Ascending aorta (tissue), 2 donors: Measurements from ENCODE around the gene HPS5. TPM values are rescaled to one million over a fixed set of nuclear protein-coding genes. Genes with fewer than 3 reads are reported as not detected.

Experiments used
- DNase-seq, 2 donors: peaks; one replicate each; pipeline ENCODE4 v3.0.0-alpha.2; 2019; ENCODE audit warnings: low spot score in 2 of 2
- H3K27ac ChIP-seq, 2 donors: fragments of 200-600 bp; sonication (generic); one replicate each; pipeline ENCODE4 v1.5.1; 2016 to 2017; ENCODE audit warnings: mild to moderate bottlenecking in 1 of 2
- H3K27me3 ChIP-seq: fragments of 200-600 bp; sonication (generic); one replicate; pipeline ENCODE4 v1.5.1; 2017
- H3K36me3 ChIP-seq, 2 donors: fragments of 200-600 bp; sonication (generic); one replicate each; pipeline ENCODE4 v1.5.1; 2016
- H3K4me1 ChIP-seq, 2 donors: fragments of 200-600 bp; sonication (generic); one replicate each; pipeline ENCODE4 v1.5.1; 2016 to 2017; ENCODE audit warnings: mild to moderate bottlenecking in 1 of 2
- H3K4me3 ChIP-seq, 2 donors: fragments of 200-600 bp; sonication (generic); one replicate each; pipeline ENCODE4 v1.5.1; 2016 to 2017; ENCODE audit warnings: mild to moderate bottlenecking in 1 of 2
- H3K9me3 ChIP-seq, 2 donors: fragments of 200-600 bp; sonication (generic); one replicate each; pipeline ENCODE4 v1.5.1; 2016
- CTCF ChIP-seq, 3 experiments: fragments of 200-600 bp in 2 of 3; fragments of 450-650 bp in 1 of 3; sonication (generic) in 2 of 3; IDR thresholded peaks; one replicate each; pipeline ENCODE4 v1.5.1; 2016 to 2019; ENCODE audit warnings: antibody characterized with exemption in 3 of 3, mild to moderate bottlenecking in 1 of 3, moderate library complexity in 1 of 3
- intact Hi-C: fragments of 100-400 bp; cut with DNase I; formaldehyde crosslinking; loops from one replicate; pipeline ENCODE4 v1.15.1; 2023
- total RNA-seq: library from RNA; depleted of rRNA; stranded (reverse); fragments of >200 nt; gene quantifications from one replicate; pipeline ENCODE4 v1.1.0, GENCODE V29; 2016

The HPS5 gene
- total RNA-seq, 1 donor from 2014 or later: 31.7 TPM

- peaks cover 14 to 43% of the 10 kb centered on the region in 2 donors for H3K4me1 ChIP-seq
Measured at GRCh38 chr11:18317551-18317950, 4.4 kb downstream of the HPS5 start.

GRCh38 chr11:18315893-18316292 is 6.0 kb downstream of the HPS5 start:
- Histone ChIP-seq H3K9me3 (no peaks in the 10 kb centered on the region), H3K4me1 (peaks cover 16 to 50% of the 10 kb centered on the region in 2 donors), H3K4me3 (no peak overlapping the region), H3K27ac (peak overlapping the region; percentile 86 to 90), H3K36me3 (peaks cover 0 to 4% of the 10 kb centered on the region in 2 donors), H3K27me3 (no peaks in the 10 kb centered on the region)
- TF ChIP-seq CTCF (IDR thresholded peaks at IDR 0.05): no peak
- intact Hi-C loops: loop anchor here (10.0 kb wide), 1 partner anchor 331 kb away; no protein-coding TSS in a partner anchor
- no peak for DNase-seq

More at GRCh38 chr11:18317551-18317950, 4.4 kb downstream of the HPS5 start:
- no peak overlapping the region for H3K27ac ChIP-seq
- H3K27me3 ChIP-seq: no peaks in the 10 kb centered on the region
- intact Hi-C loops: loop anchor here (10.0 kb wide), 1 partner anchor 333 kb away; no protein-coding TSS in a partner anchor
- TF ChIP-seq CTCF (IDR thresholded peaks at IDR 0.05): no peak
- peaks cover 0 to 4% of the 10 kb centered on the region in 2 donors for H3K36me3 ChIP-seq
- no peaks in the 10 kb centered on the region for H3K9me3 ChIP-seq
- no peak overlapping the region for H3K4me3 ChIP-seq
- no peak for DNase-seq

GRCh38 chr11:18314784-18315523 is 7.0 kb downstream of the HPS5 start:
- Histone ChIP-seq H3K27ac (peak overlapping the region; percentile 86 to 90), H3K4me1 (peaks cover 13 to 48% of the 10 kb centered on the region in 2 donors)
- intact Hi-C loops: loop anchor here (5.0 to 10.0 kb wide), 2 partner anchors 272 to 330 kb away; partner anchors contain the start of gene UEVLD

GRCh38 chr11:18313965-18314763 is 7.8 kb downstream of the HPS5 start:
- H3K4me1 ChIP-seq: peaks cover 13 to 42% of the 10 kb centered on the region in 2 donors
- DNase-seq: no peak
- peaks cover 12 to 19% of the 10 kb centered on the region in 2 donors for H3K36me3 ChIP-seq
- H3K9me3 ChIP-seq: no peaks in the 10 kb centered on the region
- H3K27me3 ChIP-seq: no peaks in the 10 kb centered on the region
- intact Hi-C loops: loop anchor here (1.0 to 10.0 kb wide), 4 partner anchors 8 to 329 kb away; partner anchors contain the start of genes GTF2H1, HPS5, LDHA and UEVLD
- no peak for TF ChIP-seq CTCF (IDR thresholded peaks at IDR 0.05)
- no peak overlapping the region for H3K4me3 ChIP-seq
- H3K27ac ChIP-seq: peak overlapping the region; percentile 86 to 90

More at GRCh38 chr11:18314784-18315523, 7.0 kb downstream of the HPS5 start:
- Histone ChIP-seq H3K9me3 (no peaks in the 10 kb centered on the region), H3K36me3 (peaks cover 4 to 11% of the 10 kb centered on the region in 2 donors), H3K27me3 (no peaks in the 10 kb centered on the region), H3K4me3 (no peak overlapping the region)
- no peak for TF ChIP-seq CTCF (IDR thresholded peaks at IDR 0.05)
- no peak for DNase-seq

GRCh38 chr11:18312663-18313420 is 9.1 kb downstream of the HPS5 start:
- Histone ChIP-seq H3K27me3 (no peaks in the 10 kb centered on the region), H3K36me3 (peaks cover 25 to 32% of the 10 kb centered on the region in 2 donors), H3K27ac (peak overlapping the region; percentile 86 to 90), H3K4me1 (peaks cover 13 to 42% of the 10 kb centered on the region in 2 donors), H3K9me3 (no peaks in the 10 kb centered on the region), H3K4me3 (peak overlapping the region; percentile 12 to 19)
- TF ChIP-seq CTCF (IDR thresholded peaks at IDR 0.05): no peak
- no peak for DNase-seq
- intact Hi-C loops: loop anchor here (1.0 to 10.0 kb wide), 4 partner anchors 9 to 328 kb away; partner anchors contain the start of genes GTF2H1, HPS5, LDHA and UEVLD
